ENCODE data around the gene RHOT2. TPM values are rescaled to one million over a fixed set of nuclear protein-coding genes. Genes with fewer than 3 reads are reported as not detected.
A peak's percentile ranks its signal among the peaks of the same experiment; 100 is the strongest.

RHOT2 gene
- total and polyA plus RNA-seq, 3 donors from 2014 or later = 77.7 to 176 (median 157) TPM

DNA sequence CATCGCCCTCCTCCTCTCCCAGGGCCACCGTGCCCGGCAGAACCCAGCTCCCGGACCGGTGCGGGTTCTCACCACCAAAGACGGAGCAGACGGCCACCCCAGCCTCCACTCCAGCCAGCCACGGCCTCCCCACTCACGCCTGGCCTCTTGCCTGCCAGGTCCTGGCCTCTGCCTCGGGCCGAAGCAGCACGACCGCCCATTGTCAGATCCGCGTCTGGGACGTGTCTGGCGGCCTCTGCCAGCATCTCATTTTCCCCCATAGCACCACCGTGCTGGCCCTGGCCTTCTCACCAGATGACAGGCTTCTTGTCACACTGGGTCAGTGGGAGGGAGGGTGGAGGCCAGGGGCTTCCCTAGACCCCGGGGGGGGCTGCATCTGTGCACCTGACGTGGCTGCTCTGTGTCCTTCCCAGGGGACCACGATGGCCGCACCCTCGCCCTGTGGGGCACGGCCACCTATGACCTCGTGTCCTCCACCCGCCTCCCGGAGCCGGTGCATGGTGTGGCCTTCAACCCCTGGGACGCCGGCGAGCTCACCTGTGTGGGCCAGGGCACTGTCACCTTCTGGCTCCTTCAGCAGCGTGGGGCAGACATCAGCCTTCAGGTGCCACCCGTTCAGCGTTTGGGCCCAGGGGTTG lies 6.6 kb upstream of the RHOT2 start:
- Histone ChIP-seq H3K27me3 (no peaks in the 10 kb centered on the region), H3K27ac (peak overlapping the region in 1 of 2 donors; percentile 55), H3K4me1 (peaks cover 12% of the 10 kb centered on the region), H3K36me3 (ENCODE audit: low read depth, missing control alignments) (no peaks in the 10 kb centered on the region), H3K4me3 (no peak overlapping the region), H3K9me3 (no peaks in the 10 kb centered on the region)
- 49 to 72% methylated on average over 12 to 35 of the region's 35 CpGs for WGBS, 2 donors
- DNase-seq = no peak
- TF ChIP-seq, protein P1, sequence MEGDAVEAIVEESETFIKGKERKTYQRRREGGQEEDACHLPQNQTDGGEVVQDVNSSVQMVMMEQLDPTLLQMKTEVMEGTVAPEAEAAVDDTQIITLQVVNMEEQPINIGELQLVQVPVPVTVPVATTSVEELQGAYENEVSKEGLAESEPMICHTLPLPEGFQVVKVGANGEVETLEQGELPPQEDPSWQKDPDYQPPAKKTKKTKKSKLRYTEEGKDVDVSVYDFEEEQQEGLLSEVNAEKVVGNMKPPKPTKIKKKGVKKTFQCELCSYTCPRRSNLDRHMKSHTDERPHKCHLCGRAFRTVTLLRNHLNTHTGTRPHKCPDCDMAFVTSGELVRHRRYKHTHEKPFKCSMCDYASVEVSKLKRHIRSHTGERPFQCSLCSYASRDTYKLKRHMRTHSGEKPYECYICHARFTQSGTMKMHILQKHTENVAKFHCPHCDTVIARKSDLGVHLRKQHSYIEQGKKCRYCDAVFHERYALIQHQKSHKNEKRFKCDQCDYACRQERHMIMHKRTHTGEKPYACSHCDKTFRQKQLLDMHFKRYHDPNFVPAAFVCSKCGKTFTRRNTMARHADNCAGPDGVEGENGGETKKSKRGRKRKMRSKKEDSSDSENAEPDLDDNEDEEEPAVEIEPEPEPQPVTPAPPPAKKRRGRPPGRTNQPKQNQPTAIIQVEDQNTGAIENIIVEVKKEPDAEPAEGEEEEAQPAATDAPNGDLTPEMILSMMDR (IDR thresholded peaks at IDR 0.05) = no peak
- no peak for TF ChIP-seq POLR2A (IDR thresholded peaks at IDR 0.05)
- intact Hi-C loops (cut with DNase I; ENCODE audit: low total_unique reads) = loop anchor here (10.0 kb wide), 1 partner anchor 77 kb away; no protein-coding TSS in a partner anchor

DNA sequence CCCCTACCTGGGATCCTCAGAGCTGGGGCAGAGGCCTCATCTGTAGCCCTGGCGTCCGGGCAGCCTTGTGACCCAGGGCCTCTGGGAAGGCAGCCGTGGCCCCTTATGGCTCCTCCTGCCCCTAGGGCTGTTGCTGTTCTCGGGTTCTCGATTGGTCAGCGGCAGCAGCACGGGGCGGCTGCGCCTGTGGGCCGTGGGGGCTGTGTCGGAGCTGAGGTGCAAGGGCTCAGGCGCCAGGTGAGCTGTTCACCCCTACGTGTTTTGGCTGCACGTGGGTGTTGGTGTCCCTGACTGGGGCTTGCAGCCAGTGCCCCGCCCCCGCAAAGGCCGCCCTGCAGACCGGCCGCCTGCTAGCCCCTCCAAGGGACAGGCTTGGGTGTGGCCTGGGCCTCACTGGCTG lies 5.8 kb upstream of the RHOT2 start:
- Histone ChIP-seq H3K27me3 (no peaks in the 10 kb centered on the region), H3K27ac (no peak overlapping the region), H3K36me3 (ENCODE audit: low read depth, missing control alignments) (no peaks in the 10 kb centered on the region), H3K4me1 (peaks cover 12% of the 10 kb centered on the region), H3K4me3 (no peak overlapping the region), H3K9me3 (no peaks in the 10 kb centered on the region)
- WGBS, 2 donors = 92 to 95% methylated on average over 14 to 19 of the region's 19 CpGs
- no peak for TF ChIP-seq POLR2A (IDR thresholded peaks at IDR 0.05)
- TF ChIP-seq, protein P1 (IDR thresholded peaks at IDR 0.05) = no peak
- intact Hi-C loops (cut with DNase I; ENCODE audit: low total_unique reads) = loop anchor here (10.0 kb wide), 1 partner anchor 77 kb away; no protein-coding TSS in a partner anchor
- DNase-seq = no peak

DNA sequence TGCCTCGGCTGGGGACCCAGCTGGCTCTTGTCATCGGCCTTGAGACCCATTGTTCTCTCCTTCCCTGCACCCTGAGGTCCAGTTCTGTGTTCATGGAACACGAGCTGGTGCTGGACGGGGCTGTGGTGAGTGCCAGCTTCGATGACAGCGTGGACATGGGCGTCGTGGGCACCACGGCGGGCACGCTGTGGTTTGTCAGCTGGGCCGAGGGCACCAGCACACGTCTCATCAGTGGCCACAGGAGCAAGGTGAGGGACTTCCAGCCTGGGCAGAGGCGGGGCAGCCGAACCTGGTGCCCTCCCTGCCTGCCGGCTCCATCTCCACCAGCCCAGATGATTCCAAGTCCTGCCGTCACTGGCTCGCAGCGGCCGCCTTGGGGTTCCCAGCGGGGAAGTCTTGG lies 5.3 kb upstream of the RHOT2 start:
- Histone ChIP-seq H3K4me3 (no peak overlapping the region), H3K27ac (no peak overlapping the region), H3K36me3 (ENCODE audit: low read depth, missing control alignments) (no peaks in the 10 kb centered on the region), H3K4me1 (peaks cover 15% of the 10 kb centered on the region), H3K27me3 (no peaks in the 10 kb centered on the region), H3K9me3 (no peaks in the 10 kb centered on the region)
- TF ChIP-seq, protein P1 (IDR thresholded peaks at IDR 0.05) = no peak
- no peak for TF ChIP-seq POLR2A (IDR thresholded peaks at IDR 0.05)
- intact Hi-C loops (cut with DNase I; ENCODE audit: low total_unique reads) = loop anchor here (10.0 kb wide), 1 partner anchor 78 kb away; no protein-coding TSS in a partner anchor
- 90 to 96% methylated on average over 12 to 20 of the region's 21 CpGs for WGBS, 2 donors
- no peak for DNase-seq

DNA sequence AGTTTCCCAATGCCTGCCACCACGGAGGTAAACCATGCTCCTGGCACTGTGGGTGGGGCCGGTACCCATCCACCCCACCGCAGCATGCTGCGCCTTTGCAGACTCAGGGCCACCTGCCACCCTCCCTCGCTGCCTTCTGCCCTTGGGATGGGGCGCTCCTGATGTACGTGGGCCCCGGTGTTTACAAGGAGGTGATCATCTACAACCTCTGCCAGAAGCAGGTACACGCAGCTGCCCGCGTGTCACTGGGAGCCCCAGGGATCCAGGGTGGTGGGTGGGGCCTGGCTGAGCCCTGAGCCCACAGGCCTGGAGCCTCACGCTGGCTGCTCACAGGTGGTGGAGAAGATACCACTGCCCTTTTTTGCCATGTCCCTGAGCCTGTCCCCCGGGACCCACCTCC lies 1.4 kb upstream of the RHOT2 start:
- Histone ChIP-seq H3K27ac (no peak overlapping the region), H3K27me3 (no peaks in the 10 kb centered on the region), H3K4me1 (peaks cover 13% of the 10 kb centered on the region), H3K9me3 (no peaks in the 10 kb centered on the region), H3K36me3 (ENCODE audit: low read depth, missing control alignments) (no peaks in the 10 kb centered on the region), H3K4me3 (no peak overlapping the region)
- TF ChIP-seq, protein P1 (IDR thresholded peaks at IDR 0.05) = no peak
- no peak for TF ChIP-seq POLR2A (IDR thresholded peaks at IDR 0.05)
- intact Hi-C loops (cut with DNase I; ENCODE audit: low total_unique reads) = loop anchor here (10.0 kb wide), 1 partner anchor 82 kb away; no protein-coding TSS in a partner anchor
- DNase-seq = no peak
- 87 to 97% methylated on average over 10 to 13 of the region's 13 CpGs for WGBS, 2 donors

Measured in testis (tissue), 3 donors.